Breast epithelium (tissue), 3 donors: ENCODE results near the gene TNS3.
"Not testable (repeated sequence)": the region's sequence is repeated elsewhere in the genome, so short reads cannot be mapped to it uniquely, and the experiment has no call there.

ENCODE experiments used
- POLR2A ChIP-seq: fragments of 450-650 bp; IDR thresholded peaks from one replicate; pipeline ENCODE4 v1.6.1; 2016; ENCODE audit warnings: antibody characterized with exemption, mild to moderate bottlenecking, moderate library complexity
- POLR2AphosphoS5 ChIP-seq, 3 donors: sonication (generic); formaldehyde crosslinking; IDR thresholded peaks; one replicate each; pipeline ENCODE4 v1.6.1; 2017; ENCODE audit warnings: antibody characterized with exemption in 3 of 3
- TF ChIP-seq, protein P1 (sequence below), 3 donors: fragments of 450-650 bp; IDR thresholded peaks; one replicate each; pipeline ENCODE4 v1.5.1; 2016 to 2017; ENCODE audit warnings: antibody characterized with exemption in 3 of 3, mild to moderate bottlenecking in 3 of 3, moderate library complexity in 3 of 3

DNA sequence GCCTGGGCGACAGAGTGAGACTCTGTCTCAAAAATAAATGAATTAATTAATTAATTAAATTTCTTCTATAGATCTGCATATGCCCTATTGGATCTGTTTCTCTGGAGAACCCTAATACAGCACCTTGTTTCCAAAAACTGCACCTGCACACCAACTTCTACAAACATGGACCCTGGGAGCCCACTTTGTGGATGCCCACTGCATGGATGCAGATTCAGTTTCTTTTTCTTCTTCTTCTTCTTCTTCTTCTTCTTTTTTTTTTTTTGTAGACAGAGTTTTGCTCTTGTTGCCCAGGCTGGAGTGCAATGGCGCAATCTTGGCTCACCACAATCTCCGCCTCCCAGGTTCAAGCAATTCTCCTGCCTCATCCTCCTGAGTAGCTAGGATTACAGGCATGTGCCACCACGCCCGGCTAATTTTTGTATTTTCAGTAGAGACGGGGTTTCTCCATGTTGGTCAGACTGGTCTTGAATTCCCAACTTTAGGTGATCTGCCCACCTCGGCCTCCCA, 4.3 kb upstream of the TNS3 start:
- TF ChIP-seq, protein P1, sequence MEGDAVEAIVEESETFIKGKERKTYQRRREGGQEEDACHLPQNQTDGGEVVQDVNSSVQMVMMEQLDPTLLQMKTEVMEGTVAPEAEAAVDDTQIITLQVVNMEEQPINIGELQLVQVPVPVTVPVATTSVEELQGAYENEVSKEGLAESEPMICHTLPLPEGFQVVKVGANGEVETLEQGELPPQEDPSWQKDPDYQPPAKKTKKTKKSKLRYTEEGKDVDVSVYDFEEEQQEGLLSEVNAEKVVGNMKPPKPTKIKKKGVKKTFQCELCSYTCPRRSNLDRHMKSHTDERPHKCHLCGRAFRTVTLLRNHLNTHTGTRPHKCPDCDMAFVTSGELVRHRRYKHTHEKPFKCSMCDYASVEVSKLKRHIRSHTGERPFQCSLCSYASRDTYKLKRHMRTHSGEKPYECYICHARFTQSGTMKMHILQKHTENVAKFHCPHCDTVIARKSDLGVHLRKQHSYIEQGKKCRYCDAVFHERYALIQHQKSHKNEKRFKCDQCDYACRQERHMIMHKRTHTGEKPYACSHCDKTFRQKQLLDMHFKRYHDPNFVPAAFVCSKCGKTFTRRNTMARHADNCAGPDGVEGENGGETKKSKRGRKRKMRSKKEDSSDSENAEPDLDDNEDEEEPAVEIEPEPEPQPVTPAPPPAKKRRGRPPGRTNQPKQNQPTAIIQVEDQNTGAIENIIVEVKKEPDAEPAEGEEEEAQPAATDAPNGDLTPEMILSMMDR (IDR thresholded peaks at IDR 0.05): not testable (repeated sequence)
- TF ChIP-seq POLR2A; POLR2AphosphoS5 (IDR thresholded peaks at IDR 0.05): not testable (repeated sequence)
